Measurements from ENCODE around the gene PDZD4.

Gene PDZD4

GRCh38 chrX:153853180-153853901, 23.0 kb upstream of the PDZD4 start:
- TF ChIP-seq, protein P1, sequence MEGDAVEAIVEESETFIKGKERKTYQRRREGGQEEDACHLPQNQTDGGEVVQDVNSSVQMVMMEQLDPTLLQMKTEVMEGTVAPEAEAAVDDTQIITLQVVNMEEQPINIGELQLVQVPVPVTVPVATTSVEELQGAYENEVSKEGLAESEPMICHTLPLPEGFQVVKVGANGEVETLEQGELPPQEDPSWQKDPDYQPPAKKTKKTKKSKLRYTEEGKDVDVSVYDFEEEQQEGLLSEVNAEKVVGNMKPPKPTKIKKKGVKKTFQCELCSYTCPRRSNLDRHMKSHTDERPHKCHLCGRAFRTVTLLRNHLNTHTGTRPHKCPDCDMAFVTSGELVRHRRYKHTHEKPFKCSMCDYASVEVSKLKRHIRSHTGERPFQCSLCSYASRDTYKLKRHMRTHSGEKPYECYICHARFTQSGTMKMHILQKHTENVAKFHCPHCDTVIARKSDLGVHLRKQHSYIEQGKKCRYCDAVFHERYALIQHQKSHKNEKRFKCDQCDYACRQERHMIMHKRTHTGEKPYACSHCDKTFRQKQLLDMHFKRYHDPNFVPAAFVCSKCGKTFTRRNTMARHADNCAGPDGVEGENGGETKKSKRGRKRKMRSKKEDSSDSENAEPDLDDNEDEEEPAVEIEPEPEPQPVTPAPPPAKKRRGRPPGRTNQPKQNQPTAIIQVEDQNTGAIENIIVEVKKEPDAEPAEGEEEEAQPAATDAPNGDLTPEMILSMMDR (conservative IDR thresholded peaks at IDR 0.05; ENCODE audit: low read depth, low read length): no peak
- DNase-seq (ENCODE audit: low read depth): no peak
- no peak overlapping the region for H3K4me3 ChIP-seq (ENCODE audit: low read depth, low read length)

DNA sequence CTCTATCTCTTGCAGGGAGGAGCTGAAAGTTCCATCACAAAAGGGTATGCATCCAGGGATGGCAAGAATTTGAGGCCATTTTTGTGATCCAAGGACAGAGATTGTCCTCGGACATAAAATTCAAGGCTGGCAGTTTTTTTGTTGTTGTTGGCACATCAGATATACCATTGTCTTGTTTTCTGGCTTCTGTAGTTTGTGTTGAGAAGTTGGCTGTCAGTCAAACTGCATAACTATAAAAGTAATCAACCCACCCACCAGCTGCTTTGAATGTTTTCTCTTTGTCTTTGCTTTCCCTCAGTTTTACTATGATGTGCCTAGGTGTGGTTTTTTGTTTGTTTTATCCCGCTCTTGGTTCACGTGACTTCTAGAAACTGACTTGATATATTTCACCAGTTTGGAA, 21.6 kb upstream of the PDZD4 start:
- TF ChIP-seq, protein P1 (conservative IDR thresholded peaks at IDR 0.05; ENCODE audit: low read depth, low read length): no peak
- DNase-seq (ENCODE audit: low read depth): no peak
- no peak overlapping the region for H3K4me3 ChIP-seq (ENCODE audit: low read depth, low read length)

DNA sequence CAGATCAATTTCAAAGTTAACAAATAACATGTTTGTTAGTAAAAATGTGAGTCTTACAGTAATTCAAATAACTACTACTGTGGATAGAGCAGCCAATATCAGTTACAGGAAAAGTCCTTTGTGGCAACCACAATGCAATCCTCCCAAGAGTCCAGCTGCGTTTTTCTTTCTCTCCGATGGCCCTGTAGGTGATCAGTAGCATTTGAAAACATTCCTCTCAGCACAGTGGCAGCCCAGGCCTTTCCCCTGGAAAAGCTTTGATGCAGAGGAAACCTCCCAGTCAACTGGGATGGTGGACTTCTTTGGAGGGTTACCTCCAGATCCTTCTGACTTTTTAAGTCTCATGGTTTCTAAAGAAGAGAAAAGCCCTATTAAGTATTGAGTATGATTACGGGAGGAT, 18.0 kb upstream of the PDZD4 start:
- no peak overlapping the region for H3K4me3 ChIP-seq (ENCODE audit: low read depth, low read length)
- TF ChIP-seq, protein P1 (conservative IDR thresholded peaks at IDR 0.05; ENCODE audit: low read depth, low read length): no peak
- no peak for DNase-seq (ENCODE audit: low read depth)

DNA sequence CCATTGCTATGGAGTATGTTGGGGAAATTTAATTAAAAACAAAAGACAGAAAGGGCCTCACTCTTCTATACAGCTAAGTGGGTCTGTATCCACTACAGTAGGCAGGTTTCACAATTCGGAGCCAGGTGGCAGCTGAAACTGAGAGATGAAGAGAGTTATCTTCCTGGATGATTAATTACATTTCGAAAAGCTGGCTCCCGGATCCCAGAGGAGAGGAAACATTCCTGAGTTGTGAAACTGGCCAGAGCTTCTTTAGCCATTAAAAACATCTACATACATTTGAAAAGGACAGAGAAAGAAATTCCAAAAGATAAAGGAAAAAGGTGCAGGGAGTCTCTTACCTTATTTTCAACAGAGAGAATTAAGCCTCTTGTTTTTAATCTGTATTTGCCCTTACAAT, 15.5 kb upstream of the PDZD4 start:
- no peak for DNase-seq (ENCODE audit: low read depth)
- TF ChIP-seq, protein P1 (conservative IDR thresholded peaks at IDR 0.05; ENCODE audit: low read depth, low read length): no peak
- no peak overlapping the region for H3K4me3 ChIP-seq (ENCODE audit: low read depth, low read length)

GRCh38 chrX:153845195-153845594, 14.9 kb upstream of the PDZD4 start:
- TF ChIP-seq, protein P1 (conservative IDR thresholded peaks at IDR 0.05; ENCODE audit: low read depth, low read length): no peak
- DNase-seq (ENCODE audit: low read depth): no peak
- no peak overlapping the region for H3K4me3 ChIP-seq (ENCODE audit: low read depth, low read length)

DNA sequence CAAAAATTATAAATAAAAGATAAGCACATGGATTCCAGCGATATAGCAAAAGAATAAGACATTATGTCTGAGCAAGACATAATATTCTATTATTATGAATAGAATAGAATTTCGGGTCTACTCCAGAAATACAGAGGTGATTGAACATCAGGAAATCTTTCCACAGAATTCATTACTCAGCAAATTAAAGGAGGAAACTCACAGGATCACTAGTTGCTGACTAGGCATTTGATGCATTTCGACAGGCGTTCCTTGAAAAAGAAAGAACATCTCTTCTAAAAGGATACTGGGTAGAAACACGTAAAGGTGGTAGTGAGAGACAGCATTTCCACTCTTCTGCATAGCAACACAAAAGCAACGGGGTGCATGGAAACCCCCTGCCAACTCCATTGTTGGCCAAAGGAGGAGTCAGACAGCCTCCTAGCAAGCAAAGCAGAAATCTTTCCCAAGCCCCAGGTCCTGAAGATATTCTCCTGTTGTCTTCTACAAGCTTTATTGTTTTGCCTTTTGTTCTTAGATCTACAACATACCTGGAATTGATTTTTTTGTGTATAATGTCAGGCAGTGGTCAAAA, 14.3 kb upstream of the PDZD4 start:
- H3K4me3 ChIP-seq (ENCODE audit: low read depth, low read length): no peak overlapping the region
- TF ChIP-seq, protein P1 (conservative IDR thresholded peaks at IDR 0.05; ENCODE audit: low read depth, low read length): no peak
- no peak for DNase-seq (ENCODE audit: low read depth)

DNA sequence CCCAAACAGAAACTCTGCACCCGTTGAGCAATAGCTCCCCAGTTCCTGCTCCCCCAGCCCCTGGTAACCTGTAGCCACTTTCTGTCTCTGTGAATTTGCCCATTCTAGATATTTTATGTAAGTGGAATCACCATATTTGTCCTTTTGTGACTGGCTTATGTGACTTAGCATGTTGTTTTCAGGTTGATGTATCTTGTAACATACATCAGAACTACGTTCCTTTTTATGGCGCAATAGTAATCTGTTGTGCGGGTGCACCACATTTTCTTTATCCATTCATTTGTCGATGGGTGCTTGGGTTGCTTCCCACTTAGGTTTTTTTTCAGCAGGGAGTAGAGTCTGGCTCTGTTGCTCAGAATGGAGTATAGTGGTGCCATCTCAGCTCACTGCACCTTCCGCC, 6.6 kb upstream of the PDZD4 start:
- TF ChIP-seq, protein P1 (conservative IDR thresholded peaks at IDR 0.05; ENCODE audit: low read depth, low read length): no peak
- no peak overlapping the region for H3K4me3 ChIP-seq (ENCODE audit: low read depth, low read length)
- no peak for DNase-seq (ENCODE audit: low read depth)

Data from choroid plexus epithelial cell (primary cell).